Hypothalamus (tissue), 51 donors: Measurements from ENCODE around the gene OXTR.

Experiments
- DNase-seq, 51 donors: peaks; one replicate each; lab custom pipeline; 2025; lab: John Stamatoyannopoulos, UW

Gene OXTR

DNA sequence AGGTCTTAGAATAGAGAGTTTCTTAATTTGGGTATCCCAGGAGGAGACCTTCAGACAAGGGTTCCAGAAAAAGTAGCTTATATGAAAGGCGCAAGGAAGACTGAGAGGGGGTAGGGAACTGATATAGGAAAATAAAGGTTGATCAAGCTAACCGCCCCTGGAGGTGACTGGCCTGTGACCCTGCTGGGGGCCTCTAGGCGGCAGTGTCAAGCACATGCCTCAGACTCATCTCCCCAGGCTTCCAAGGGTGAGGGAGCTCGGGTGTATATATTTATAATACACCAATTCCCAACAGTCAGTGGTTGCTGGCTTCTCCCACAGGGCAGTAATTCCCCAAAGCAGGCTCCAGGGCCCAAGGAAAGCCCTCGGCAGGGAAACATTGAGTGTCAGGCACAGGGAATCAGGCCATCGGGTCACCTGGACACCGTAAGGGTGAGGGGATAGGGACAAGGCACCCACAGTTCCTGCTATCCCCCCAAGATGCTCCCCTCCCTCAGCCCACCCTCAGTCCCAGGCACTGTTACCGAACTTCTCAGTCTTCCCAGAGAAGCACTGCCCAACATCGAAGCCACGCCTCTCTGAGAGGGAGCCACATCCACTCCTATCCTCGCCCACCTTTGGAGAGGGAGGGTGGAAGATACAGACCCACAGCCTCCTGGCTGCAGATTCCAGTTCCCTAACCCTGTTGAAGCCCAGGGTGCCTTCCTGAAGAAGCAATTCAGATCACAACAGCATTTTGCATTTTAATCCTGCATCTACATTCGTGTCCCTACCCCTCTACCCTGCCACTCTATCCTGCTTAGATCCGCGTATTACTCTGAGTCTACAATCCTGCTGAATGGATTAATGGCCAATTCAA, 55.3 kb downstream of the OXTR start:
- no peak for DNase-seq

DNA sequence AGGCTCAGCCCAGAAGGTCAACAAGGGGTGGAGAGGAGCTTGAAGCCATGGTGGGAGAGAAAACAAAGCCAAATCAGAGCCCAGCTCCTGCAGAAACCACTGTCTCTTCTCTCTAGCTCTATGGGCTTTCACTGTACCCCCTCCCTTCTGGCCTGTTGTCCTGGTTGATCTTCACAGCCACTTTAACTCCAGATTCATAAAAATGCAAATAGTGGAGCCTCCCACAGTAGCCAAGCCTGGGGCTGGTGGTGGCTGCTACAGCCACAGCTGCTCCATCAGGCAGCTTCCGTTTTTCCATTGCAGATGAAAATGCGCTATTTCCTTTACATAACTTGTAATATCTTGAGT, 56.5 kb downstream of the OXTR start:
- no peak for DNase-seq

DNA sequence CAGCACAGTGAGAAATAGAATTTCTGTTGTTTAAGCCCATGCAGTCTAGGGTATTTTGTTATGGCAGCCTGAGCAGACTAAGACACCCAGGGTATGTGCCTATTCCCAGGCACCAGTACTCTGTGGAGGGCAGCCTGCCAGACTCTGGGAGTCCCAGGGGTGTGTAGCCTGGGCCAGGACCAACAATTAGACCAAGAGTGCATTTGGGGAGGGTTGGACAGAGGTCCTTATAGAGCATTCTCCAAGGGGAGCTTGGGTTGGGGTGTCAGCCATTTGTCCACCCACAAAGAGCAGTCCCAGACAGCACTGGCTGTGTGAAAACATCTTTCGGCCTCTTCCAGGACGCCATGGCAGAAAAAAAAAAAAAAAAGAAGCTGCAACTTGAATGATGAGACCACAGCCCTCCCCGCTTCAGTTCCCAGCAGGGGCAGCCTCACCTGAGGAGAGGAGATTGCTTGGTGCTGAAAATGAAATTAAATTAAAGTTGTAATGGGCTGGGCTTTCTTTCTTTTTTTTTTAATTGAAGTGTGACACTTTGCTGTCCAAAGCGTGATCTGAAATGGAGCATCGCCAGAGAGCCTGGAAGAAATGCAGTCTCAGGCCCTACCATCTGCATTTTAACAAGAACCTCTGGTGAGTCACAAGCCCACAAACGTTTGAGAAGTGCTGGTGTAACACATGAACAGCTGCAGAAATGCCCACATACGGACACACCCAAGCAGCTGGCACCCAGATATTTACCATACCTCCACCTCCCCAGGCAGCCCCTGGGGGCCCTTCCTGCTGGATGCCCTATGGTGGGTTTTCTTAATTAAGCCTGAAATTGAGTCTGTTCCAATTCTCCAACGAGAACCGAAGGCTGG, 57.1 kb downstream of the OXTR start:
- DNase-seq: peak in 1 of 51 donors; percentile 38

DNA sequence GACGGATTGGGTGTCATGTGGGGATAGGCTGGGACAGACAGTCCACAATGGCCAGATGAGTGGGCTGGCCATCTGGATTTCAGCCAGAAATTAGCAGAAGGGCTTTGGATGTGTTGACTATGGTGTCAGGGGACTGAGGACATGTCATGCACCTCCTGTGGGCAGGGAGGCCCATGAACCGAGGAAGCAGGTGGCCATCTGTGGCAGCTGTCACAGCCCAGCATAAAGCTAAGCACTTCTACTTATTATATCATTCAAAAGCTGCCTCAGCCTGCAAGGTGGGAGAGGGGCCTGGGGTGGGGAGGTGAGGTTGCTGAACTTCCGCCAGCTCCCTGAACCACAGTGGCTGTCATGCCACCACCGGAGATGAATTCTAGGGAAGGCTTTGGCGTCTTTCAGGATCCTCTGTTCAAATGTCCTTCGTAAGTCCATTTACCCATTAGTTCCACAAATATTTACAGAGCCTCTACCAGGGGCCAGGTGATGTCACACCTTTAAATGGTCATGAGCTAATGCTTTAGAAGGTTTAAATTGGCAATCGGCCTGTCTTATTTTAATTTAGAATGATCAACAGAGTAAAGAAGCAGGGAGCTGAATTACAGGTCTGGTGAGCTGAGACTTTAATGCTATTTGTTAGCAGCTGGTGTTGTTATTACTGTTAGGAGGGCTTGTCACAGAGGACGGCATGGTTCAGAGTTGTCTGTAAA, 59.5 kb downstream of the OXTR start:
- DNase-seq: no peak

DNA sequence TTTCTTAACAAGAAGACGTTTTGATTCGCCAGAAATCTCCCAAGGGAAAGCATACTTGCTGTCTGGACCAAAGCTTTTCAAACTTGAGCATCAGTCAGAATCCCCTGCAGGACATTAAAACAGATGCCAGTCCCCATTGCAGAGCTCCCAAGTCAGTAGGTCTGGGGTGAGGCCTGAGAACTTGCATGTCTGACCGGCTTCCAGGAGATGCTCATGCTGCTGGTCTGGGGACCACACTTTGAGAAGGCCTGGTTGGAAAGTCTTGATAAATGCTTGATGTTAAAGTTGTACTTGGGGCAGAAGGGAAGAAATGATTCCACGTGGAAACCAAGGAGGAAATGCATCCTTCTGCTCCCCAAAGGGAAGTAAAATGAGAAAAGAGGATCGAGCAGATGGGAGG, 60.1 kb downstream of the OXTR start:
- DNase-seq: no peak

DNA sequence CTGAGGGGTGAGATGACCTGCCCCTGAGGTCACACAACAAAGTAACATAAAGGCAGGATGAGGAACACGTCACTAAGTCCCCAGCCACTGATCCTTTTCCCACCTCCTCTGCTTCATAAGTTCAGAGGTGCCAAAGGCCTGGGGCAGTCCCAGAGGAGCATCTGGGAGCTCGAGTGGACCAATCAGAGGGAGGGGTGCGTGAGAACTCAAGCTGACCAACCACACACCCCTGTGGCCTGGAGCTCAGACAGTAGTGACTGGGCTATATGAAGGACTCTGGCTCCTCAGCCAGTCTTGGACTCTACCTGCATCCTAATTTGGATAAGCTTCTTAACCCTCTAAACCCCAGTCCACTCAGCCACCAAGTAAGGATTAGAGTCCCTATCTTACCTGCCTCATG, 63.8 kb downstream of the OXTR start:
- DNase-seq: no peak

DNA sequence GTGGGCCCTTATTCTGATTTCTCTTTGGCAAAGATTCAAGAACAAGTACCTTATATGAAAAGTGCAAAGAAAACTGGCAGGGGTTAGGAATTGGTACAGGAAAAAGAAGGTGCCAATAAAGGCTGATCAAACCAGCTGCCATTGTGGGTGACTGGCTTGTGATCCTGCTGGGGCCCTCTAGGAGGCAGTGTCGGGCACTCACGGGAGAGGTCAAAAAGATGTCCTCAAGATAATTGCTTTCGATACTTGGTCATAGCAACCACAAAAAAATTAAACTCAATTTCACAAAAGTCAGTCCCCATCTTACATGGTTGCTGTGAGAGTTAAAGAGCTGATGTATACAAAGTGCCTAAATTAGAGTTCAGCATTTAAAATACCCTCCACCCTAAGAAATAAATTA, 66.9 kb downstream of the OXTR start:
- no peak for DNase-seq
